Cerebellar cortex (tissue), 1 donor: ENCODE results near the gene TMEM147.

Experiments used
- DNase-seq: peaks from one replicate; pipeline ENCODE4 v3.0.0-alpha.2; 2015; ENCODE audit warnings: low spot score

TMEM147 gene

DNA sequence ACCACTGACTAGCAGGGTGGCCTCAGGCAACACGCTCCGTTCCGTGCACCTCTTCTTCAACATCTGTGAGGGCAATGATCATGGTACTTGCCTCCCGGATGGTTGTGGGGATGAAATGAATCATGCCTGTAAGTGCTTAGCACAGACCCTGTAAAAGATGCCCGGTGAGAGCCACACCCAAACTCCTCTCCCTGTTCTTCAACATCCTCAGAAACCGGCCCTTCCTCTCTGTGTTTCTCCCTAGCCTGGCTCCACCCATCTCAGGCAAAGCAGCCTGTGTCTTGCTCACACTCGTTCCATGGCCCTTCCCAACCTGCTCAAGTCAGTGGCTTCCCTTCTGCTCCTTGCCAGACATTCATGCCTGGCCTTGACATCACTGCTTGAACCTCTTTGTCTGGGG lies 26.1 kb upstream of the TMEM147 start:
- DNase-seq, result peak; percentile 14

DNA sequence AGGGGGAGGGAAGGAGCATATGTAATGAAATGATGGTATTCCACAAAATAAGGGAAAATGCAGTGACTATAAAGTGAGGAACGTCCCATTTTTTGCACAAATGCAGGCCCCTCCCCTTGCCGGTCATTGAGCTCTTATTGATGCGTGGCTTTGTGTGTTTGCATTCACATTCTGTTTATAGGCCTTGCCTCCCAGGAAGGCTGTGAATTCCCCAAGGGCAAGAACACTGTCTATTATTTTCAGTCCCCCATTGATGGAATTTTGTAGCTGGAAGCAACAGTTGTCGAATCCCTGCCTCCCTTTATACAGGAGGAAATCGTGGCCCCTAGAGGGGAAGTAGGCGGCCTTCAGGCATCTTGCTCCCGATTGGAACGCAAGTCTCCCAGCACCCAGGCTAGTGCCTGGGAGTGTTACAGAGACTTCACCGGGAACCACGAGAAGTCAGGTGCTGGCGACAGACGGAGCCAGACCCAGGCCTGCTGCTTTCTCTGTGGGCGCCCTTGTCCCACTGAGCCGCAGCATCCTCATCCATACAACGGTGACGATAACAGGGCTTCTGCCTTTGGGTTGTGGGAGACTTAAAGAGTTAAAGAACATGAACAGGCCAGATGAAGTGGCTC lies 24.2 kb upstream of the TMEM147 start:
- no peak for DNase-seq

DNA sequence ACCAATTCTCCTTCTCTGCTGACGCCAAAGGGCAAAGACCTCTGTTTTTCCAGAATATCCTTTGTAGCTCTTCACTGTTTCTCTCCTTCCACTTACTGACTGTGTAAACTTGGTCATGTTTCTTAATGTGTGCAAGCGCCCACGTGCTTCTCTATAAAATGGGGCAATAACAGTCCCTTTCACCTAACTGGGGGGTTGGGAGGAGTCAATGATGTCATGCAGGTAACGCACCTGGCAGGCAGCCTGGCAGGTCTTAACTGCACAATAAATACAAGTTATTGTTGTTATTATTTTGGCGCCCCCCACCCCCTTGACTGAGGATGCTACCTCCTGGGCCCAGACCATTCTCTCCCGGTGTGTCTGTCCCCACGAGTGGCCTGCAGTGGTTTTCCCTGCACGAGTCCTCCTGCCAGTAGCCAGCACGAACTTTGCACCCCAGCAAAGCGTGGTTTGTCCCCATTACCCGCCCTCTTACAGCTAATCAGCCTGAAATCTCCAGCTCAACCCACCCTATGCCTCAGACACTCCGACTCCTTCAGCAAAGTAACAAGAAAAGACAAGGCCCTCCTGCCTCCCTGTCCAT lies 22.6 kb upstream of the TMEM147 start:
- DNase-seq, result no peak

DNA sequence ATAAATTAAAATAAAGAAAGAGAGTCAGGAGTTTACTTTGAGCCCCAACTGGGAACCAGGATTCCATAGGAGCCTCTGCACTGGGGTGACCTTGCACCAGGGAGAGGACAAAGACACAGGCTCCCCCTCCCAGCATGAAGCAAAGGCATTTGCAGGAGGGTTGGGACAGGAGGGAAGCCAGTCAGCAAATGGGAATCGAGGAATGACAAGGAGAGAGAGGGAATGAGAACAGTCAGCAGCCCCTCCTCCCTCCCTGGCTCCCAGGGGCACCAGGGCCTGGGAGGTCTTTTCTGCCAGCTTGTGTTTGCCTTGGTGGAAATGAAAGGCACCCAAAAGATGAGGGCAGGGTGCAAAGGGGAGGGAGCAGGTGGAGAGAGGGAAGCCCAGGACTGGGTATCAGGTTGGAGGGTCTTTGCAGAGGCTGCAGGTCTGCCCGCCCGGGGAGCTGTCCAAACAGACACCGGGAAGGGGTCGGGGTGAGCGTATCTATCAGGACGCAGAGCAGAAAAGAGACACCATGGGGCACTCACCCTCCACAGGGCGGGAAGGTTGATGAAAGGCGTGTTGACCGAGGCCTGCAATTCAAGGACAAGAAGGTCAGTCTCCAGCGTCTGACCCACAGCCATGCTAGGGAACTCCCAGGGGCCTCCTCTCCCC lies 21.1 kb upstream of the TMEM147 start:
- DNase-seq, result no peak

DNA sequence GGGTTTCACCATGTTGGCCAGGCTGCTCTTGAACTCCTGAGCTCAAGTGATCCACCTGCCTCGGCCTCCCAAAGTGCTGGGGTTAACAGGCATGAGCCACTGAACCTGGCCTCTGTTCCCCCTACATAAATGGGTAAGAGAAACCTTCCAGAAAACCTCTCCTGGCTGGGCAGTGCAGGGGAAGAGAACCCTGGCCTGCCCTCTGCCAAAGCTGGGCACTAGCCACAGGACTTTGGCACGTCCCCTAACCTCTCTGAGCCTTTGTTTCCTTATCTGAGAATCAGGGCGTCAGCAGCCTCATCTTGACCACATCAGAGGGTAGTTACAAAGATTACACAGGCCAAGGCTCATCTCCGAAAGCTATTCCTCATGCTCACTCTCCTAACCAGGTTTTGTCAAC lies 19.6 kb upstream of the TMEM147 start:
- no peak for DNase-seq

DNA sequence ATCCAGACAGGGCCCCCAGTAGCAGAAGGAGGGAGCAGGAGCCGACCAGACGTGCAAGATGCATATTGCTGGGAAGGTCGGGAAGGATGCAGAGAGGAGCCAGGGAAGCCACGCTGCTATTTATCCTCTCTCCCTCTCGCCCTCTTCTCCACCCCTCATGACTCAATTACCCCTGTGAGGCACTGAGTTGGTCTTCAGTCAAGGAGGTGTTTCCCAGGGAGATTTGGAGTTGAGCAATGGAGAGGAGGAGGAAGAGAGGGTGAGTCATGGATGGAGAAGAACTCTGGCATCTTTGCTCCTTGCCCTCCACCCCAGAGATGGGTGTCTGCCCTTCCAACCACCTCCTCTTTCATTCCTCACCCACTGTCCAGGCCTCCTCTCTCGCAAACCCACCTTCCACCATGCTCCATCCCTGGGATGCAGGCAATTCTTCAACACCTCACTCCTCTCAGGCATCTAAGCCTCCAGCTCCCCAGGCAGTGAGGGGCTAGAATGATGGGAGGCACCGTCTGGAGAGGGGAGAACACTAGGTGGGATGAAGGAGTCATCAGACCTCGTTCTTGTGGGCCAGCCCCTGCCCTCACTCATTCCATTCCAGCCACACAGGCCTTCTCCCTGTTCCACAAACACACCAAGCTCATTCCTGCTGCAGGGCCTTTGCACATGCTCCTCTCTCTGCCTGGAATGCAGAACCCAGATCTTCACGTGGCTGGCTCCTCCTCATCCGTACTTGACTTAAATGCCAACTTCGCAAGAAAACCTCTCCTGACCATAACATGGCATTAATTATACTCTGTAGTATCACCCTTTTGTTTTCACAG lies 17.0 kb upstream of the TMEM147 start, which contains the start of gene SBSN:
SBSN (minus strand) TSS at position 94 of the 821 bp plus-strand sequence; CDS start at position 64, 30 bp downstream.
- DNase-seq, result no peak

DNA sequence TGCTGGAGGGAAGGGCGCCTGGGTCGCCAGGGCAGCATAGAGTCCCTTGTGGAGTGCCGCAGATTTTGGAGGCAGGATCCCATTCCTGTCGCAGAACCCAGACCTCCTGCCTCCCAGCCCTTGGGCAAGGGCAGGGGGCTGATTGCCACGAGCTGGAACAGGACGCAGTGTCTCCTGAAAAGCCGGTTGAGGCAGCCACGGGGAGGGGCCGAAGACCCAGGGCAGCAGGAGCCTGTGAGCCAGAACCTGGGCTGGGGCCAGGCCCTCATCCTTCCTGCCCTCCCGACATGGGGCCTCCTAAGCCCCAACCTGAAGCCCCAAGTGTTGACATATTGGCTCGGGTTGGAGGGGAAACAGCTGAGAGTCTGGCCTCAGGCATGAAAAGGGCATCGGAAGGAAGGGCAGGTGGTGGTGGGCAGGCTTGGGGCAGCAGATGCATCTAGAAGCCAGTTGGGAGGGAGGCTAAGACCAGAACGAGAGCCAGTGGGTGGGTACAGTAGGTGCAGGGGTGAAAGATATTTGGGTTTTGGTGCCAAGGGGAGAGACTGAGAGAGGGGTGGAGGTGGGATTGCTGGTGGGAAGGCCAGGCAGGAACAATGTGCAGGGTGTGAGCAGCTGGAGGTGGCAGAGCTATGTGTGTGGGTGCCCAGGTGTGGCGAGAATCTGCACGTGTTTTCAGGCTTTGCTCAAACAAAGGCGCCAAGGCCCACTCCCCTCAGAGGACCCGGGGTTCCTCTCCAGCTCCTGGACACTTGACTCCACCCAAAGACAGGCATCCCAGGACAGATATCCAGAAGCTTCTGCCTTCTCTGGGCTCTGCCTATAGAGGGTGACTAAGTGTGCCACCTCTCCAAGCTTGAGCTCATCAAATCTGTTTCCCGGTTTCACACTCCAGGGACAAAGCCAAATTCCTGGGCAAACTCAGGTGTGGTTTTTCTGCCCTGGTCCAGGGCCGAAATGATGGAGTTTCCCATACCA lies 15.9 kb upstream of the TMEM147 start:
- no peak for DNase-seq

DNA sequence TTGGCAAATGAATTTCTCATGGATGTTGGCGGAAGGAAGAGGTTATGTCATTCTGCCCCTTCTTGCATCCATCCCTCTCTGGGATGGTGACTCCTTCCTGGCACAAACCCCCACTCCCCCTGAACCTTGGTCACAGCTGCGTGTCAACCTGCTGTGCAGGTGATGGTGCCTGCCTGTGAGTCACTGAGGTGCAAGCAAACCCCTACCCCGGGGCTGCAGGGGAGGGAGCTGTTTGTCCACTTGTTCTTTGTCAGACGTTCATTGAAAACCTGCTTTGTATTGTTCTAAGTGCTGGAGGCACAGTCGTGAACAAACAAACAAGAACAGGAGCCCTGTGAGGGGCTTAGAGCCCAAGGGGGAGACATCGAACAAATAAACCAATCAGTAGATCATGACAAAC lies 14.1 kb upstream of the TMEM147 start:
- no peak for DNase-seq

DNA sequence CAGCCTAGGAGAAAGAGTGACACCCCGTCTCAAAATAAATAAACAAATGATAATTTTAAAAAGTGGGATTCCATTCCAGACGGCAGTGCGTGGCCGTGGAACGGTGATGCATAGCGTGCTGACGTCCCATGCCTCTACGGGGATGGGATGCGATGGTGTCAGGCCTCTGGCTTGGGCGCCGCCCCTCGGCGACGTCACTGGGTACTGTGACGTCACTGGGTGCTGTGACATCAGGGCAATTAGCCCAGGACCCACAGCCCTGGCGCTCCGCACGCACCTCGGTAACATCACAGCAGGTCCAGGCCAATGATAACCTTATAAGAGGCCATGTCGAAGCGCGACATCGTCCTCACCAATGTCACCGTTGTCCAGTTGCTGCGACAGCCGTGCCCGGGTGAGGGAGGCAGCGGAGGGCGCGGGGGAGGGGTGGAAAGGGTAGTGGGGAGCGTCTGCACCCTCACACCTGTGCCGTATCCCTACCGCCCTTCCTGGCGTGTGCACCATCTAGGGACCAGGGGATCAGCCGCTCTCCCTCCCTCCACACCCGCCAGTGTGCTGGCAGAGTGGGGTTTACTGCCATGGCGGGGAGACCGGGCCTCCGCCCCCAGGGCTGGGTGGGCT lies 12.1 kb upstream of the TMEM147 start, which contains the start of gene GAPDHS:
GAPDHS (plus strand) TSS at position 256 of the 621 bp plus-strand sequence; CDS start at position 328, 72 bp downstream.
- DNase-seq, result no peak

DNA sequence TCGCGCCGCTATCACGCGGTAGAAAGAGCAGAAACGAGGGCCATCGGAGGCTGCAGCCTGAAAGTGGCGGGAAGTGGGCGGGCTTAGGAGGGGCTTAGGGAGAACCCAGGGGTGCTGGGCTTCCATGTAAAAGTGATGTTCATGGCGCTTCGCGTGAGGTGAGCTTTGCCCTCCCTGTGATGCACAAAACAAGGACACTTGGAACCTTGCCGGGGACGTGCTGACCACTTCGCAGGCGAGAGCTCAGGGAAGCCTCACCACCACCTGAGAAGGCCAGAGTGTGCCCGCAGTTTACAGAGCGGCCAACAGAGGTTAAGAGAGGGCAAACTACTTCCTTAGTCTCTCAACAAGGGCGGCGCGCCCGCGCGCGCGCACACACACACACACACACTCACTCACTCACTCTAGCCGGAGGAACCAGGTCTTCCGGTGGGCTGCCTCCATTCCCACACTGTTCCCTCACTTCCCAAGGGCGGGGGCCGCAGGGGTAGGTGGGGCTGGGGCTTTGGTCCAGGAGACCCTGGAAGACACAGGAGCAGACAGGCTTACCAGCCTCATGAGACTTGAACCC lies 11.5 kb upstream of the TMEM147 start:
- no peak for DNase-seq

DNA sequence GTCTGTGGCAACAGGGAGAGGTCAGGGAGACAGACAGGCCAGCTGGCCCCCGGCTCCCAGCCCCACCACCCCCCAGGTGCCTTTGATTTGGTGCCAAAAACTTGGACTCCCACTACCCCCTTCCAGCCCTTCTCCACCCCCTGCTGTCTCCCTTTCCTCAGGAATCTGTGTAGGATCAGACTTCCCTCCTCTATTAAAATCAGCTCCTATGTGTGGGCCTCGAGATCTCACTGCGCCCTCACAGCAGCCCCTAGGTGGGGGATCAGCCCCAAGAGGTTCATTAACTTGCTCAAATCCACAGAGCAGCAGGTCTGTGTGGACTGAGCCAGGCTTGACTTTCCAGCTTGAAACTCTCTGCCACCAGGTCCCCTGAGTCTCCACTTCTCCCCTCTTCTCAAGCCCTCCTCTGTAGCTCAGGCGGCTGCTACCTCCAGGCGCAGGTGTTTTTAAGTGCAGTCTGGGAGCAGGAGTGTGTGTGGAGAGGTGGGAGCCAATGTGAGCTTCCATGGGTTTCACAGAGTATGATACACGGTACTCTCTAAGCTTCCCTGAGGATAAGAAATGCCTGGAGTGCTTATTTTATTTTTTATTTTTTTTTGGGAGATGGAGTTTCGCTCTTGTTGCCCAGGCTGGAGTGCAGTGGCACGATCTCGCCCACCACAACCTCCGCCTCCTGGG lies 10.5 kb upstream of the TMEM147 start:
- DNase-seq, result no peak

DNA sequence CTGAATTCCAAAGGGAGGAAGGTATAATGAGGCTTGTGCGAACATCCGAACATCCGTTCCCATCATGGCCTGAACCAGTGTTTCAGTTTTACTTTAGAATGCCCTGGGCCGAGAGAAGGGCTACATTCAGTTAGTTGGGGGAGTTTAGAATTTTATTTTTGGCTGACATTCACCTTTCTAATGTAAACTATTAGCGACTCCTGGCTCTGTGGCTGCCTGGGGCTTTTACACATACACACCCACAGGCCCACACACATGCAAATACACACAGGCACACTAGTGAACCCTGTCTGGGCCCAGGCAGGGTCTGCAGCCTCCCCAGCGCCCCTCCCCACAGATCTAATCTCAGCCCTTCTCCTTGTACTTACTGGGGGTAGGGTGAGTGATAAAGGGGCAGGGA lies 6.1 kb upstream of the TMEM147 start:
- no peak for DNase-seq

DNA sequence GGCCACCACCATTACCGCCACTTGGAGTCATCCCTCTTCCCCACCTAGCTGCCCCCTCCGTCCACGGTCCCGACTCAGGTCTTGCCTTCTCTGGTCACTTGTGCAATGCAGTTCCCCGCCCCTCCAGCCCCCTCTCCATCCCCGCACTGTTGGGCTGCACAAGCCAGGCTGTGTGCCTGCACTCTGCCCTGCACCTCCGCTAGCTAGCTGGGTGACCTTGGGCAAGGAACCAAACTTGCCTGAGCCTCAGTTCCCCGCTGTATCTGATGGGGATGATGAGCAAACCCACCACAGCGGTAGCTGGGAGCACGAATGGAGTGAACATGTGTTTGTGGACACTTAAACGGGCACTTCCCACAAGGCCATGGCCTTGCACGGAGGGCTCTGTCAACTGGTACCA lies 5.6 kb upstream of the TMEM147 start:
- no peak for DNase-seq

DNA sequence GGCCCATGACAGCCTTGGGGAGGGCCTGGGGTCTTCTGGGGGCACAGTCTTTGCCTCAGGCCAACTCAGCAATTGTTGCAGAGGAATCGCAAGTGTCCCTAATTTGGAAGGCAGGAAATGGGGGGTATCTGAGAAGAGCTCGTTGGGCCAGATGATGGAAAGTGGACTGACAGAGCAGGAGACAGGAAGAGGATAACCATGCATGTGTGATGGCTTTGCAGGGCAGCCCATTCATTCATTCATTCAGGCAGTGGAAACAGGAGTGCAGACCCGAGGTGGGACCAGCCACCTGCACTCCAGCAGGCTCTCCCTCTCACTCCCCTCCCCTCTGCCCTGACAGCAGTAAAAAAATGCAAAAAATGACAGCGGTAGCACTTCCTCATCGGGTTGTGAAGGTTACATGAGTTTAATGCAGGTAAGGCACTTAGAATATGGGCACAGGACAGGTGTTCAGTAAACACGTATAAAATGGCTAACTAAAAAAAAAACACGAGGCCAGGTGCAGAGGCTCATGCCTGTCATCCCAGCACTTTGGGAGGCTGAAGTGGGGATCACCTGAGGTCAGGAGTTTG lies 5.0 kb upstream of the TMEM147 start:
- DNase-seq, result no peak

DNA sequence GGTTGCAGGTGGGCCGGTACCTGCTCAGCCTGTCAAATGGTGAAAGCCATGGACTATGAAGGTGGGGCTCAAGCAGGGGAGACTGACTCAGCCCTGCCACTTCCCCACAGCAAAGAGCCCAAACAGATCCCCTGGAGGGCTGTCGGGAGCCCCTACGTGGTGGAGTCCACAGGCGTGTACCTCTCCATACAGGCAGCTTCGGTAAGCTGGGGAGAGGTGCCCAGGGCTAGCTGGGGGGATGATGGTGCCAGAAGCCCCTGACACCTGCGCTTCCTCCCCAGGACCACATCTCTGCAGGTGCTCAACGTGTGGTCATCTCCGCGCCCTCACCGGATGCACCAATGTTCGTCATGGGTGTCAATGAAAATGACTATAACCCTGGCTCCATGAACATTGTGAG lies 3.2 kb upstream of the TMEM147 start:
- DNase-seq, result no peak

DNA sequence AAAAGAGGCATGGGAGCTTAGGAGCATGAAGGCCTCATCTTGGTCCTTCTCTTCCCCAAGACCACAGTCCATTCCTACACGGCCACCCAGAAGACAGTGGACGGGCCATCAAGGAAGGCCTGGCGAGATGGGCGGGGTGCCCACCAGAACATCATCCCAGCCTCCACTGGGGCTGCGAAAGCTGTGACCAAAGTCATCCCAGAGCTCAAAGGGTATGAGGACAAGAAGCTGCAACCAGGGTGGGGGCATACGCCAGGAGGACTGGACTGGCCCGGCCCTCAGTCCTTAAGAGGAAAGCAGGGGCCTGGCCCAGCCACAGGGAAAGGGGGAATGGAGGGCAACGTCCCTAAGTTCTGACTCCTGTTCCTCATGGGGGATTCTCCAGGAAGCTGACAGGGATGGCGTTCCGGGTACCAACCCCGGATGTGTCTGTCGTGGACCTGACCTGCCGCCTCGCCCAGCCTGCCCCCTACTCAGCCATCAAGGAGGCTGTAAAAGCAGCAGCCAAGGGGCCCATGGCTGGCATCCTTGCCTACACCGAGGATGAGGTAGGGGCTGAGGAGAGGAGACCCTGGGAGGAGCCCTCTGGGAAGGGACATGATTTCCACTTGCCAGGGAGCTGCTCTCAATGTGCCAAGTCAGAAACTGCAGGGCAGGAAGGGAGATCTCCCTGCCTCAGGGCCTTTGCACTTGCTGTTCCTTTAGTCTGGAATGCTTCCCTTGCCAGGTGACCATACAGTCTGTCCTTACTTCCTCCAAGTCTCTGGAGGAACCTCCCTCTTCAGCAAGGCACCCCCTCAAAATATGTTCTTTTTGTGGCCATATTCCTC lies 1.9 kb upstream of the TMEM147 start:
- DNase-seq, result no peak

DNA sequence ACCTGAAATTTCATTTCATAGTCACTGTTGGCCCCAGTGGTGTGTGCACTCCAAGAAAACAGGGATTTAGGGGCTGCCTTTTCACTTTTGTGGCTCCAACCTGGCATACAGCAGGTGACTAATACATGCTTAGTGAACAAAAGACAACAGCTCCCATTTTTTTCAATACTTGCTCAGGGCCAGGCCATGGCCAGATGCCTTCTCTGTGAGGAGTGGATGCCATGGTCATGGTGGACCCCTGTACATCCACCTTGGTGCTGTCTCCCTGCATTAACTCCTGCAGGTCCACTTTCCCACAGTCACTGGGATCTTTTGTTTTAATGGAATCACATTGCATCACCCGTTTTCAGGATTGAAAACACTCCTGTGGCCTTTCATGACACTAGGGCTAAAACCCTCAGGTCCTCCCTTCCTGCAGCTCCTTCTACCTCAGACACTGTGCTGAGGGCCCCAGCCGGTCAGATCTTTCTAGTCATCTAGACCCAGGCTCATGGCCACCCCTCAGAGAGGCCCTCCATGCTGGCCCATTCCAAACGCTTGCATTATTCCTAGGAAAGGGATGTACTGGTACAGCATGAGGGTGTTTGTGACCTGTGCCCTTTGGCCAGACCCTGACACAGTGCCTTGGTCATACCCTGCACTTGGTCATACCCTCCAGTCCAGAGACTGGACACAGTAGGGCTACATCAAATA lies 1.2 kb upstream of the TMEM147 start:
- DNase-seq, result no peak

DNA sequence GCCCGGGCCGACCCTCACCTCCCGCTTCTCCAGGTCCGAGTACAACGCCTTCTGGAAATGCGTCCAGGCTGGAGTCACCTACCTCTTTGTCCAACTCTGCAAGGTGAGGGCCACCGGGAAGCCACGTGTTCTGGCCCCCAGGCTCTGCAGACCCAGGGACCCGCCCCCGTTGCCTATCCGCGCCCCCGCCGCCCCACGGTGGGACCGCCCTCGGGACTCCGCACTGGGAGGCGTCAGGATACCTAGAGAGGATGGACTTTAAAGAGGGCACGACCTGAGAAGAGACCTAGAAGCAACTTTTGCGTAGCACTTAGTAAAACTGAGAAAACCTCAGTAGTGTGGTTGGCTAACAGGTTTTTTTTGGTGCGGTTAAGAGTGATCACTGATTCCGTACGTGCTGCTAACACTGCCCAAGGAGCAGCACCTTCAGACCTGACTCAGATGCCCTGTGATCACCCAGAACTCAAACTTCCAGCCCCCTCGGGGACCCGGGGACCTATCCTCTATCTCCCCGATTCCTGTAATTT lies 492 bp downstream of the TMEM147 start:
- DNase-seq, result no peak
